ENCODE results near the gene METTL24. TPM values are rescaled to one million over a fixed set of nuclear protein-coding genes. Genes with fewer than 3 reads are reported as not detected.

METTL24 gene
- total and polyA plus RNA-seq, 2 of the 13 experiments (the other 11 are each of a cell fraction or from before 2014, with no cell fraction given) = not detected

DNA sequence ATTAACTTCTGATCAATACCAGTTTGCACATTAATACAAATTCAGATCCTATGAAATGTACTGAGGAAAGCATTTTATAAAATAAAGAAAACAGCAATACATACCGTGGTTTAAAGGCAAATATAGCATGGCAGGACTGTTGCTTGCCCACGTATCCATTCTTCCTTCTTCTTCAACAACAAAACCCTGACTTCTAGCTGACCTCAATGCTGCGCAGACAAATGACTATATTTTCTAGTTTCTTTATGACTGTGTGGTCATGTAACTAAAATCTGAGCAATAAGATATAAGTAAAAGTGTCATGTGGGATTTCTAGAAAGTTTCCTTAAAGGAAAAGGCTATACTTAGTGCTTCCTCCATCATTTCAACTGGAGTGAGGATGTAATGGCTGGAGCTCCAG is 92.9 kb downstream of the METTL24 start (continued):
- TF ChIP-seq, protein P1, sequence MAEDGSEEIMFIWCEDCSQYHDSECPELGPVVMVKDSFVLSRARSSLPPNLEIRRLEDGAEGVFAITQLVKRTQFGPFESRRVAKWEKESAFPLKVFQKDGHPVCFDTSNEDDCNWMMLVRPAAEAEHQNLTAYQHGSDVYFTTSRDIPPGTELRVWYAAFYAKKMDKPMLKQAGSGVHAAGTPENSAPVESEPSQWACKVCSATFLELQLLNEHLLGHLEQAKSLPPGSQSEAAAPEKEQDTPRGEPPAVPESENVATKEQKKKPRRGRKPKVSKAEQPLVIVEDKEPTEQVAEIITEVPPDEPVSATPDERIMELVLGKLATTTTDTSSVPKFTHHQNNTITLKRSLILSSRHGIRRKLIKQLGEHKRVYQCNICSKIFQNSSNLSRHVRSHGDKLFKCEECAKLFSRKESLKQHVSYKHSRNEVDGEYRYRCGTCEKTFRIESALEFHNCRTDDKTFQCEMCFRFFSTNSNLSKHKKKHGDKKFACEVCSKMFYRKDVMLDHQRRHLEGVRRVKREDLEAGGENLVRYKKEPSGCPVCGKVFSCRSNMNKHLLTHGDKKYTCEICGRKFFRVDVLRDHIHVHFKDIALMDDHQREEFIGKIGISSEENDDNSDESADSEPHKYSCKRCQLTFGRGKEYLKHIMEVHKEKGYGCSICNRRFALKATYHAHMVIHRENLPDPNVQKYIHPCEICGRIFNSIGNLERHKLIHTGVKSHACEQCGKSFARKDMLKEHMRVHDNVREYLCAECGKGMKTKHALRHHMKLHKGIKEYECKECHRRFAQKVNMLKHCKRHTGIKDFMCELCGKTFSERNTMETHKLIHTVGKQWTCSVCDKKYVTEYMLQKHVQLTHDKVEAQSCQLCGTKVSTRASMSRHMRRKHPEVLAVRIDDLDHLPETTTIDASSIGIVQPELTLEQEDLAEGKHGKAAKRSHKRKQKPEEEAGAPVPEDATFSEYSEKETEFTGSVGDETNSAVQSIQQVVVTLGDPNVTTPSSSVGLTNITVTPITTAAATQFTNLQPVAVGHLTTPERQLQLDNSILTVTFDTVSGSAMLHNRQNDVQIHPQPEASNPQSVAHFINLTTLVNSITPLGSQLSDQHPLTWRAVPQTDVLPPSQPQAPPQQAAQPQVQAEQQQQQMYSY (CRISPR knock-in tag; IDR thresholded peaks at IDR 0.05) = no peak
- TF ChIP-seq, protein P2, sequence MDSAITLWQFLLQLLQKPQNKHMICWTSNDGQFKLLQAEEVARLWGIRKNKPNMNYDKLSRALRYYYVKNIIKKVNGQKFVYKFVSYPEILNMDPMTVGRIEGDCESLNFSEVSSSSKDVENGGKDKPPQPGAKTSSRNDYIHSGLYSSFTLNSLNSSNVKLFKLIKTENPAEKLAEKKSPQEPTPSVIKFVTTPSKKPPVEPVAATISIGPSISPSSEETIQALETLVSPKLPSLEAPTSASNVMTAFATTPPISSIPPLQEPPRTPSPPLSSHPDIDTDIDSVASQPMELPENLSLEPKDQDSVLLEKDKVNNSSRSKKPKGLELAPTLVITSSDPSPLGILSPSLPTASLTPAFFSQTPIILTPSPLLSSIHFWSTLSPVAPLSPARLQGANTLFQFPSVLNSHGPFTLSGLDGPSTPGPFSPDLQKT (CRISPR knock-in tag; IDR thresholded peaks at IDR 0.05; ENCODE audit: borderline replicate concordance) = no peak
- TF ChIP-seq ZSCAN31 (CRISPR knock-in tag; IDR thresholded peaks at IDR 0.05; ENCODE audit: low read depth) = no peak

GRCh38 chr6:110256366-110256765 is 101.8 kb downstream of the METTL24 start:
- no peak for FAIRE-seq
- TF ChIP-seq EEA1 (CRISPR knock-in tag; IDR thresholded peaks at IDR 0.05; ENCODE audit: borderline replicate concordance) (no peak), ZNF562 (CRISPR knock-in tag; IDR thresholded peaks at IDR 0.05; ENCODE audit: borderline replicate concordance) (no peak), SSRP1 (CRISPR knock-in tag; IDR thresholded peaks at IDR 0.05) (no peak), KLF12 (CRISPR knock-in tag; IDR thresholded peaks at IDR 0.05; ENCODE audit: borderline replicate concordance) (no peak)
- ATAC-seq = no peak

More at GRCh38 chr6:110256366-110256765, 101.8 kb downstream of the METTL24 start:
- intact Hi-C loops (cut with micrococcal nuclease; ENCODE audit: unreplicated experiment) (no loop called here), in situ Hi-C loops (cut with HindIII; ENCODE audit: extremely low pct_ligation_motif_present, low pct_unique_long_range_greater_than_20kb) (no loop called here)
- no peak for DNase-seq (ENCODE audit: low spot score)
- 35% methylated on average over 2 of the region's 2 CpGs for WGBS (ENCODE audit: low lambda C conversion rate)
- Histone ChIP-seq H3K4me1 (ENCODE audit: insufficient read depth, low read length) (no peaks in the 10 kb centered on the region), H3K36me3 (replicated peaks in 1 of 2; ENCODE audit: control insufficient read depth in 1 of 2, insufficient read depth in 2 of 2, low read length in 2 of 2) (no peaks in the 10 kb centered on the region), H4K20me1 (ENCODE audit: insufficient read depth, low read length) (no peaks in the 10 kb centered on the region), H3K27me3 (ENCODE audit: control insufficient read depth in 1 of 2, insufficient read depth in 2 of 2, low read length in 2 of 2) (no peaks in the 10 kb centered on the region), H3K79me2 (ENCODE audit: insufficient read depth, low read length) (no peaks in the 10 kb centered on the region), H3K4me2 (ENCODE audit: low read depth, low read length) (no peak overlapping the region), H3K9ac (ENCODE audit: insufficient read depth, low read depth, low read length) (no peak overlapping the region), H3K27ac (ENCODE audit: extremely low read length, insufficient read depth, low read length) (no peak overlapping the region), H2AFZ (ENCODE audit: low read length) (no peak overlapping the region), H3K9me3 (ENCODE audit: low read length) (no peaks in the 10 kb centered on the region), H3K4me3 (replicated peaks in 1 of 3; ENCODE audit: insufficient read depth in 1 of 3, low read depth in 2 of 3, low read length in 3 of 3) (no peak overlapping the region)
- POLR2A ChIA-PET = no interaction called here
- no TSS peak for BruUV-seq (replicated peaks)
- CTCF ChIA-PET (ENCODE audit: low intra/inter-chr PET ratio, low total read pairs) = no interaction called here

All from HepG2 (cell line).